ENCODE measurements around the gene ASIC2. TPM values are rescaled to one million over a fixed set of nuclear protein-coding genes. Genes with fewer than 3 reads are reported as not detected.

Gene ASIC2
- total RNA-seq, 1 donor from 2014 or later, result 0.30 TPM

GRCh38 chr17:33242375-33243124, 50.5 kb downstream of the ASIC2 start:
- DNase-seq, result no peak

- DNase-seq, result no peak
Observed at GRCh38 chr17:33241390-33241789, 51.7 kb downstream of the ASIC2 start.

- no peak for DNase-seq
Observed at GRCh38 chr17:33240362-33240761, 52.7 kb downstream of the ASIC2 start.

GRCh38 chr17:33239702-33240101, 53.4 kb downstream of the ASIC2 start:
- no peak for DNase-seq

GRCh38 chr17:33234930-33235685, 58.0 kb downstream of the ASIC2 start:
- no peak for DNase-seq

GRCh38 chr17:33234233-33234632, 58.9 kb downstream of the ASIC2 start:
- no peak for DNase-seq

- no peak for DNase-seq
Observed at GRCh38 chr17:33233811-33234177, 59.3 kb downstream of the ASIC2 start.

GRCh38 chr17:33229499-33229898, 63.6 kb downstream of the ASIC2 start:
- DNase-seq, result no peak

- DNase-seq, result no peak
Observed at GRCh38 chr17:33229028-33229427, 64.1 kb downstream of the ASIC2 start.

- DNase-seq, result no peak
Observed at GRCh38 chr17:33228548-33228947, 64.5 kb downstream of the ASIC2 start.

- no peak for DNase-seq
Observed at GRCh38 chr17:33227911-33228310, 65.2 kb downstream of the ASIC2 start.

GRCh38 chr17:33225994-33226393, 67.1 kb downstream of the ASIC2 start:
- no peak for DNase-seq

- DNase-seq, result no peak
Observed at GRCh38 chr17:33225509-33225908, 67.6 kb downstream of the ASIC2 start.

- DNase-seq, result peak; percentile 54
Observed at GRCh38 chr17:33220036-33220435, 73.1 kb downstream of the ASIC2 start.

GRCh38 chr17:33218698-33219601, 74.1 kb downstream of the ASIC2 start:
- DNase-seq, result no peak

GRCh38 chr17:33217891-33218290, 75.2 kb downstream of the ASIC2 start:
- no peak for DNase-seq

- DNase-seq, result no peak
Observed at GRCh38 chr17:33214996-33215395, 78.1 kb downstream of the ASIC2 start.

GRCh38 chr17:33210285-33210684, 82.8 kb downstream of the ASIC2 start:
- DNase-seq, result no peak

- no peak for DNase-seq
Observed at GRCh38 chr17:33209671-33210070, 83.4 kb downstream of the ASIC2 start.

- DNase-seq, result no peak
Observed at GRCh38 chr17:33207231-33207630, 85.9 kb downstream of the ASIC2 start.

GRCh38 chr17:33205552-33205951, 87.5 kb downstream of the ASIC2 start:
- no peak for DNase-seq

GRCh38 chr17:33204701-33205100, 88.4 kb downstream of the ASIC2 start:
- DNase-seq, result no peak

- no peak for DNase-seq
Observed at GRCh38 chr17:33204156-33204555, 88.9 kb downstream of the ASIC2 start.

All from skin of body (tissue), 2 donors.